GM12878 (cell line): Measurements from ENCODE around the gene BAIAP2L1. TPM values are rescaled to one million over a fixed set of nuclear protein-coding genes. Genes with fewer than 3 reads are reported as not detected.

ENCODE experiments used
- ATAC-seq: fragments of 200-7000 bp; cut with Tn5 transposase; 3 replicates; pipeline ENCODE4 v1.9.1; 2020; ENCODE audit warnings: mild to moderate bottlenecking, moderate library complexity
- BruUV-seq: library from RNA; stranded (reverse); fragments of 400-500 nt; replicated peaks from 2 replicates; lab custom pipeline; 2021; lab: Mats Ljungman, UMichigan
- CTCF ChIA-PET: fragments of 300-600 bp; sonication (Branson Sonifier 250); formaldehyde crosslinking; extraction: SDS; loops from one replicate; lab custom pipeline; 2021; ENCODE audit warnings: inconsistent platforms; lab: Yijun Ruan, JAX
- POLR2A ChIA-PET: fragments of 350-600 bp; formaldehyde crosslinking; extraction: SDS; loops from one replicate; lab custom pipeline; 2021; ENCODE audit warnings: inconsistent platforms; lab: Charles Lee
- RAD21 ChIA-PET: fragments of 300-600 bp; sonication (Branson Sonifier 250); formaldehyde crosslinking; loops from one replicate; lab custom pipeline; 2023; ENCODE audit warnings: antibody characterized with exemption; ENCODE audit not compliant: unreplicated experiment; lab: Charles Lee
- SMC1A ChIA-PET: fragments of 300-600 bp; sonication (Branson Sonifier 250); formaldehyde crosslinking; loops from one replicate; lab custom pipeline; 2023; ENCODE audit not compliant: unreplicated experiment, uncharacterized antibody; lab: Charles Lee
- DNase-seq: peaks from one replicate; pipeline ENCODE4 v3.0.0-alpha.2; 2011; ENCODE audit warnings: low read depth, low spot score
- FAIRE-seq: peaks from 3 replicates; lab custom pipeline; 2011; peaks lifted over from hg19 to GRCh38; lab: Jason Lieb, UNC
- H2AFZ ChIP-seq: 2 replicates; pipeline ENCODE4 v1.6.0; 2011; ENCODE audit warnings: low read depth, low read length, control low read depth; ENCODE audit not compliant: control insufficient read depth
- H3K27ac ChIP-seq: 2 replicates; pipeline ENCODE4 v1.5.1; 2011; ENCODE audit warnings: control low read depth; ENCODE audit not compliant: control insufficient read depth, insufficient read depth
- H3K27me3 ChIP-seq, 2 experiments: replicated peaks in 1 of 2; 2 replicates each; pipeline versions ENCODE4 v1.6.0 to v1.6.1; 2011; ENCODE audit warnings: low read length in 1 of 2; ENCODE audit not compliant: control insufficient read depth in 2 of 2, insufficient read depth in 2 of 2
- H3K36me3 ChIP-seq, 2 experiments: 2 replicates each; pipeline ENCODE4 v1.5.1; 2011; ENCODE audit warnings: low read length in 1 of 2; ENCODE audit not compliant: control insufficient read depth in 2 of 2, insufficient read depth in 2 of 2
- H3K4me1 ChIP-seq: 2 replicates; pipeline ENCODE4 v1.6.1; 2011; ENCODE audit warnings: mild to moderate bottlenecking, low read length, moderate library complexity, mixed read lengths; ENCODE audit not compliant: control insufficient read depth, insufficient read depth
- H3K4me2 ChIP-seq: 2 replicates; pipeline ENCODE4 v1.6.0; 2011; ENCODE audit warnings: control low read depth; ENCODE audit not compliant: control insufficient read depth, insufficient read depth
- H3K4me3 ChIP-seq: fragments of 200-600 bp; sonication (generic); 2 replicates; pipeline ENCODE4 v1.5.1; 2016
- H3K79me2 ChIP-seq: 2 replicates; pipeline ENCODE4 v1.6.0; 2011; ENCODE audit warnings: low read length; ENCODE audit not compliant: control insufficient read depth, insufficient read depth
- H3K9ac ChIP-seq: 2 replicates; pipeline ENCODE4 v1.8.0; 2011; ENCODE audit warnings: low read length, control low read depth, mixed read lengths; ENCODE audit not compliant: control insufficient read depth, insufficient read depth
- H3K9me3 ChIP-seq: replicated peaks from 3 replicates; pipeline ENCODE4 v1.5.1; 2011; ENCODE audit warnings: mild to moderate bottlenecking, low read length; ENCODE audit not compliant: control insufficient read depth, insufficient read depth
- H4K20me1 ChIP-seq: 2 replicates; pipeline ENCODE4 v1.6.0; 2011; ENCODE audit not compliant: control insufficient read depth, insufficient read depth
- ATF3 ChIP-seq: IDR thresholded peaks from 2 replicates; pipeline ENCODE4 v1.6.1; 2011; ENCODE audit warnings: low read depth, mild to moderate bottlenecking, low read length, moderate library complexity, borderline replicate concordance; ENCODE audit errors: extremely low read depth
- BHLHE40 ChIP-seq, 2 experiments: fragments of 450-650 bp in 1 of 2; IDR thresholded peaks; 2 replicates each; pipeline ENCODE4 v1.6.1; 2011 to 2017; ENCODE audit warnings: low read depth in 2 of 2, borderline replicate concordance in 1 of 2, improper control_type of control experiment in 1 of 2, low read length in 1 of 2, mild to moderate bottlenecking in 1 of 2
- CHD4 ChIP-seq: fragments of 200-600 bp; sonication (generic); IDR thresholded peaks from 2 replicates; pipeline ENCODE4 v1.6.1; 2016; ENCODE audit warnings: mild to moderate bottlenecking
- CTCF ChIP-seq, 3 experiments: IDR thresholded peaks in 2 of 3; conservative IDR thresholded peaks in 1 of 3; 2 replicates each; pipeline ENCODE4 v1.5.1; 2011; ENCODE audit warnings: low read depth in 3 of 3, low read length in 3 of 3, mild to moderate bottlenecking in 3 of 3, control low read depth in 2 of 3, moderate library complexity in 2 of 3, inconsistent platforms in 1 of 3, mixed read lengths in 1 of 3; ENCODE audit not compliant: control insufficient read depth in 2 of 3, insufficient read depth in 1 of 3; ENCODE audit errors: extremely low read depth in 1 of 3
- ESRRA ChIP-seq: IDR thresholded peaks from 2 replicates; pipeline ENCODE4 v1.6.1; 2012; ENCODE audit warnings: mild to moderate bottlenecking, low read length, improper control_type of control experiment
- ETV6 ChIP-seq, 2 experiments: fragments of 450-650 bp in 1 of 2; IDR thresholded peaks in 1 of 2; conservative IDR thresholded peaks in 1 of 2; 2 replicates each; pipeline ENCODE4 v1.6.1; 2014; ENCODE audit warnings: antibody characterized with exemption in 1 of 2, borderline replicate concordance in 1 of 2, low read depth in 1 of 2, mild to moderate bottlenecking in 1 of 2, moderate library complexity in 1 of 2
- MXI1 ChIP-seq: fragments of 150-350 bp; IDR thresholded peaks from 2 replicates; pipeline ENCODE4 v1.6.1; 2011; ENCODE audit warnings: low read depth, mild to moderate bottlenecking, inconsistent platforms, low read length, improper control_type of control experiment
- MYC ChIP-seq: IDR thresholded peaks from 2 replicates; pipeline ENCODE4 v1.6.1; 2011; ENCODE audit warnings: mild to moderate bottlenecking, low read length, moderate library complexity, inconsistent platforms; ENCODE audit not compliant: insufficient read depth, insufficient replicate concordance, insufficient read length, severe bottlenecking
- NKRF ChIP-seq: fragments of 450-650 bp; conservative IDR thresholded peaks from 2 replicates; pipeline ENCODE4 v1.6.1; 2017; ENCODE audit warnings: mild to moderate bottlenecking, moderate library complexity
- NR2F1 ChIP-seq: fragments of 450-650 bp; conservative IDR thresholded peaks from 2 replicates; pipeline ENCODE4 v1.6.1; 2017; ENCODE audit warnings: mild to moderate bottlenecking
- RELA ChIP-seq: fragments of 450-650 bp; IDR thresholded peaks from 2 replicates; pipeline ENCODE4 v1.8.0; 2014; ENCODE audit warnings: borderline replicate concordance; ENCODE audit not compliant: partially characterized antibody
- SREBF2 ChIP-seq: IDR thresholded peaks from 2 replicates; pipeline ENCODE4 v1.6.1; 2012; ENCODE audit warnings: mild to moderate bottlenecking, low read length
- SUPT20H ChIP-seq: IDR thresholded peaks from 2 replicates; pipeline ENCODE4 v1.6.1; 2011; ENCODE audit warnings: low read depth, mild to moderate bottlenecking, low read length, moderate library complexity, borderline replicate concordance; ENCODE audit not compliant: control insufficient read depth
- ZNF217 ChIP-seq: fragments of 450-650 bp; IDR thresholded peaks from 2 replicates; pipeline ENCODE4 v1.6.1; 2017; ENCODE audit warnings: antibody characterized with exemption, mild to moderate bottlenecking
- whole genome bisulfite sequencing: methylation state at CpG from one replicate; pipeline ENCODE4 v1.1.6; 2016; ENCODE audit warnings: low lambda C conversion rate; ENCODE audit not compliant: insufficient replicate concordance, insufficient coverage; ENCODE audit errors: missing lambda C conversion rate; 5-methylcytosine and 5-hydroxymethylcytosine counted together
- in situ Hi-C: fragments of 300-500 bp; cut with MboI; formaldehyde crosslinking; loops from 9 replicates; pipeline ENCODE4 v1.14.3; 2018; ENCODE audit warnings: mixed read lengths
- intact Hi-C: fragments of 100-400 bp; cut with micrococcal nuclease; formaldehyde crosslinking; loops from one replicate; pipeline ENCODE4 v1.14.2; 2022; ENCODE audit not compliant: unreplicated experiment
- polyA plus RNA-seq, 11 experiments: library from polyadenylated mRNA; depleted of rRNA in 4 of 11; unstranded in 6 of 11; stranded (reverse) in 5 of 11; fragments of >200 nt; fragmentation: Nextera tagmentation in 4 of 11; fragmentation: Illumina TruSeq in 1 of 11; extraction: Ambion mirVana in 4 of 11; extraction: Trizol in 1 of 11; gene quantifications; 1 replicate in 1 of 11; 2 replicates in 10 of 11; pipeline versions ENCODE4 v1.2.1 to v1.2.3, GENCODE V29; 2011 to 2016; ENCODE audit warnings: inconsistent platforms in 2 of 11, missing spikeins in 2 of 11, low read depth in 1 of 11
- total RNA-seq, 4 experiments: library from RNA; depleted of rRNA in 3 of 4; stranded (reverse); fragments of >200 nt in 3 of 4; fragmentation: Illumina TruSeq in 1 of 4; extraction: Trizol in 1 of 4; gene quantifications; 2 replicates each; pipeline versions ENCODE4 v1.2.1 to v1.2.3, GENCODE V29; 2013 to 2021

BAIAP2L1 gene
- total and polyA plus RNA-seq, 10 of the 15 experiments (the other 5 are each of a cell fraction or from before 2014, with no cell fraction given): 8.9 to 60.2 (median 35.7) TPM

GRCh38 chr7:98352621-98353020 is 48.3 kb downstream of the BAIAP2L1 start:
- FAIRE-seq (peak; percentile 38), DNase-seq (no peak), ATAC-seq (no peak)
- in situ Hi-C loops: no loop called here
- Histone ChIP-seq H4K20me1 (no peaks in the 10 kb centered on the region), H3K4me2 (no peak overlapping the region), H3K36me3 (peaks cover 2 to 4% of the 10 kb centered on the region in 2 experiments; a peak in 3 of 4 replicates), H2AFZ (no peak overlapping the region), H3K9me3 (no peaks in the 10 kb centered on the region; the same call in 2 of the 3 replicates), H3K4me1 (no peaks in the 10 kb centered on the region), H3K79me2 (no peaks in the 10 kb centered on the region; the same call in 1 of the 2 replicates), H3K27ac (no peak overlapping the region), H3K4me3 (no peak overlapping the region), H3K9ac (no peak overlapping the region), H3K27me3 (no peaks in the 10 kb centered on the region)
- intact Hi-C loops: no loop called here
- BruUV-seq: no TSS peak
- RAD21 ChIA-PET: no interaction called here
- no peak for TF ChIP-seq CTCF (IDR thresholded peaks at IDR 0.05 in 2 of 3, conservative IDR thresholded peaks at IDR 0.05 in 1 of 3; ENCODE audit: control insufficient read depth in 2 of 3, extremely low read depth in 1 of 3, insufficient read depth in 1 of 3, low read depth in 3 of 3, low read length in 3 of 3)
- no peak for TF ChIP-seq SUPT20H
- no peak for TF ChIP-seq NR2F1
- TF ChIP-seq BHLHE40 (IDR thresholded peaks at IDR 0.05; ENCODE audit: borderline replicate concordance in 1 of 2, low read depth in 2 of 2, low read length in 1 of 2): no peak
- TF ChIP-seq SREBF2: no peak
- TF ChIP-seq NKRF: no peak
- no peak for TF ChIP-seq ATF3
- no peak for TF ChIP-seq MXI1
- TF ChIP-seq MYC: no peak
- TF ChIP-seq RELA: no peak
- no peak for TF ChIP-seq ESRRA
- TF ChIP-seq ZNF217: no peak
- TF ChIP-seq ETV6 (conservative IDR thresholded peaks at IDR 0.05 in 1 of 2, IDR thresholded peaks at IDR 0.05 in 1 of 2; ENCODE audit: borderline replicate concordance in 1 of 2, low read depth in 1 of 2): no peak
- TF ChIP-seq CHD4: no peak
- 40% methylated on average over 4 of the region's 4 CpGs for WGBS
- SMC1A ChIA-PET: no interaction called here
- POLR2A ChIA-PET: no interaction called here
- CTCF ChIA-PET: no interaction called here
